Lung (tissue), 16 donors: ENCODE data around the gene POGZ. TPM values are rescaled to one million over a fixed set of nuclear protein-coding genes. Genes with fewer than 3 reads are reported as not detected.

Experiments used
- ATAC-seq: fragments of 200-7000 bp; cut with Tn5 transposase; one replicate; pipeline ENCODE4 v1.9.1; 2020; ENCODE audit warnings: moderate number of reproducible peaks; ENCODE audit not compliant: insufficient read depth, low FRiP score
- DNase-seq, 3 donors: peaks; one replicate each; pipeline ENCODE4 v3.0.0-alpha.2; 2013 to 2017
- H3K27ac ChIP-seq, 2 donors: one replicate each; pipeline ENCODE4 v1.5.1; 2013; ENCODE audit warnings: mild to moderate bottlenecking in 2 of 2, moderate library complexity in 2 of 2, control low read depth in 1 of 2, inconsistent platforms in 1 of 2, low read depth in 1 of 2, low read length in 1 of 2
- H3K27me3 ChIP-seq, 3 donors: one replicate each; pipeline ENCODE4 v1.5.1; 2013; ENCODE audit warnings: low read length in 2 of 3; ENCODE audit not compliant: control insufficient read depth in 3 of 3, insufficient read depth in 3 of 3
- H3K36me3 ChIP-seq, 4 donors: one replicate each; pipeline ENCODE4 v1.5.1; 2013; ENCODE audit warnings: low read length in 4 of 4, mild to moderate bottlenecking in 1 of 4, moderate library complexity in 1 of 4; ENCODE audit not compliant: control insufficient read depth in 4 of 4, insufficient read depth in 4 of 4
- H3K4me1 ChIP-seq, 5 donors: one replicate each; pipeline ENCODE4 v1.5.1; 2013; ENCODE audit warnings: low read length in 5 of 5, mild to moderate bottlenecking in 2 of 5, moderate library complexity in 1 of 5; ENCODE audit not compliant: control insufficient read depth in 5 of 5, insufficient read depth in 5 of 5
- H3K4me3 ChIP-seq: one replicate; pipeline ENCODE4 v1.5.1; 2013; ENCODE audit warnings: mild to moderate bottlenecking, control low read depth, moderate library complexity
- H3K9ac ChIP-seq, 2 donors: one replicate each; pipeline ENCODE4 v1.5.1; 2013; ENCODE audit warnings: low read length in 2 of 2, control low read depth in 1 of 2; ENCODE audit not compliant: insufficient read depth in 1 of 2
- H3K9me3 ChIP-seq, 4 donors: one replicate each; pipeline ENCODE4 v1.5.1; 2013; ENCODE audit warnings: low read length in 3 of 4, mild to moderate bottlenecking in 1 of 4, moderate library complexity in 1 of 4; ENCODE audit not compliant: control insufficient read depth in 4 of 4, insufficient read depth in 3 of 4
- whole genome bisulfite sequencing, 2 donors: extraction: QIAGEN DNeasy Blood & Tissue Kit; methylation state at CpG; one replicate each; pipeline ENCODE4 v1.1.7; 2013; 5-methylcytosine and 5-hydroxymethylcytosine counted together
- long read RNA-seq, 5 donors: transcript quantifications; one replicate each; lab custom pipeline, GENCODE V29; 2026
- polyA plus RNA-seq, 2 donors: library from polyadenylated mRNA; stranded (reverse); fragments of 200-250 nt; gene quantifications; one replicate each; pipeline ENCODE4 v1.2.1, GENCODE V29; 2013
- total RNA-seq, 2 donors: library from RNA; depleted of rRNA in 1 of 2; stranded (reverse); fragments of >200 nt in 1 of 2; gene quantifications; one replicate each; pipeline ENCODE4 v1.2.1, GENCODE V29; 2014 to 2021
- TF ChIP-seq, protein P1 (sequence below): IDR thresholded peaks from 2 replicates; pipeline ENCODE4 v1.5.1; 2012; ENCODE audit warnings: mild to moderate bottlenecking; ENCODE audit errors: control extremely low read depth, extremely low read depth
- donor health status: control.
- donor health status: control.
- donor health status: Bipolar disorder and iron deficiency.
- donor health status: healthy.
- donor health status: DM: yes; HTN: yes; CAD: no.

Gene POGZ, protein sequence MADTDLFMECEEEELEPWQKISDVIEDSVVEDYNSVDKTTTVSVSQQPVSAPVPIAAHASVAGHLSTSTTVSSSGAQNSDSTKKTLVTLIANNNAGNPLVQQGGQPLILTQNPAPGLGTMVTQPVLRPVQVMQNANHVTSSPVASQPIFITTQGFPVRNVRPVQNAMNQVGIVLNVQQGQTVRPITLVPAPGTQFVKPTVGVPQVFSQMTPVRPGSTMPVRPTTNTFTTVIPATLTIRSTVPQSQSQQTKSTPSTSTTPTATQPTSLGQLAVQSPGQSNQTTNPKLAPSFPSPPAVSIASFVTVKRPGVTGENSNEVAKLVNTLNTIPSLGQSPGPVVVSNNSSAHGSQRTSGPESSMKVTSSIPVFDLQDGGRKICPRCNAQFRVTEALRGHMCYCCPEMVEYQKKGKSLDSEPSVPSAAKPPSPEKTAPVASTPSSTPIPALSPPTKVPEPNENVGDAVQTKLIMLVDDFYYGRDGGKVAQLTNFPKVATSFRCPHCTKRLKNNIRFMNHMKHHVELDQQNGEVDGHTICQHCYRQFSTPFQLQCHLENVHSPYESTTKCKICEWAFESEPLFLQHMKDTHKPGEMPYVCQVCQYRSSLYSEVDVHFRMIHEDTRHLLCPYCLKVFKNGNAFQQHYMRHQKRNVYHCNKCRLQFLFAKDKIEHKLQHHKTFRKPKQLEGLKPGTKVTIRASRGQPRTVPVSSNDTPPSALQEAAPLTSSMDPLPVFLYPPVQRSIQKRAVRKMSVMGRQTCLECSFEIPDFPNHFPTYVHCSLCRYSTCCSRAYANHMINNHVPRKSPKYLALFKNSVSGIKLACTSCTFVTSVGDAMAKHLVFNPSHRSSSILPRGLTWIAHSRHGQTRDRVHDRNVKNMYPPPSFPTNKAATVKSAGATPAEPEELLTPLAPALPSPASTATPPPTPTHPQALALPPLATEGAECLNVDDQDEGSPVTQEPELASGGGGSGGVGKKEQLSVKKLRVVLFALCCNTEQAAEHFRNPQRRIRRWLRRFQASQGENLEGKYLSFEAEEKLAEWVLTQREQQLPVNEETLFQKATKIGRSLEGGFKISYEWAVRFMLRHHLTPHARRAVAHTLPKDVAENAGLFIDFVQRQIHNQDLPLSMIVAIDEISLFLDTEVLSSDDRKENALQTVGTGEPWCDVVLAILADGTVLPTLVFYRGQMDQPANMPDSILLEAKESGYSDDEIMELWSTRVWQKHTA (N-terminal part only)
- 100 to 1,000 TPM in 1 of 2 donors, 10 to 100 TPM in 1; 59.7 to 131 TPM for total RNA-seq
- polyA plus RNA-seq: 10 to 100 TPM; 12.6 to 23.4 TPM
- long read RNA-seq, donor 1, partial matches to known transcripts: 61 of 66 reads
- long read RNA-seq, donor 1, other reads (novel, unspliced or antisense): 0 of 66 reads
- long read RNA-seq, donor 2, partial matches to known transcripts: 13 of 17 reads
- long read RNA-seq, donor 2, other reads (novel, unspliced or antisense): 0 of 17 reads
- long read RNA-seq, donor 3, partial matches to known transcripts: 26 of 30 reads
- long read RNA-seq, donor 3, other reads (novel, unspliced or antisense): 0 of 30 reads
- long read RNA-seq, donor 4, partial matches to known transcripts: 14 of 18 reads
- long read RNA-seq, donor 4, other reads (novel, unspliced or antisense): 0 of 18 reads
- long read RNA-seq, donor 5, partial matches to known transcripts: 78 of 89 reads
- long read RNA-seq, donor 5, other reads (novel, unspliced or antisense): 5 of 89 reads

DNA sequence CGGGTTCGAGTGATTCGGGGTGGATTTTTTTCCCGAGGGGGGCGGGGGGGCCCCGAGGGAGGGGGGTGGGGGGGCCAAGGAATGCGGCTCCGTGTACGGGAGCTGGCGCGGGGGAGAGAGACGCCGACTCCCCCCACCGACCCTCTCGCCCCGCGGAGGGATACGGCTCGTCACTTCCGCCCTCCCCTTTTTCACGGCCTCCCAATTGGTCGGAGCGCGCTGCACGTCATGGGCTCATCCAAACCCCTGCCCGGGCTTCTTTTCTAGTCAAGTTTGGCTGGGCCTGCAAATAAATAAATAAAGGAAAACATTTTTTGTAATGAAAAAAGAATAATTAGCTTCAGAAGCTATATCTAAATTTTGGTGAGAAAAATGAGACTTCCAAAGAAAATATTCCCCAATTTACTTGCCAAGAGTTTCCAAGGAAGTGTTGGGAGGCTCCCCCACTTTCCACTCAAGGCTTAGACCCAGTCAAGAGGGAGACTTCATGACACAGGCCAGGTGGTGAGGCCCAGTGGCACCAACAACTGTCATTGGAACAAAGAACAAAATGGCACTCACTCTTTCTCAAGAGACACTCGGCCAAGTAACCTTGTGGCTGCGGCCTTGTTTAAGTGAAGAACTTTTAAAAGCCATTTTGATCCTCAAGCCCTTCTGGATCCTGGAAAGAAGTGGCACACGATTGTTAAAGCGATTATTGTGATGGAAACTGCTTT, at the start of gene POGZ:
Gene POGZ, minus strand, starts transcription at position 164 of the 716 bp plus-strand sequence. CDS start 17,290 bp downstream, outside the sequence.
- TF ChIP-seq, protein P1, sequence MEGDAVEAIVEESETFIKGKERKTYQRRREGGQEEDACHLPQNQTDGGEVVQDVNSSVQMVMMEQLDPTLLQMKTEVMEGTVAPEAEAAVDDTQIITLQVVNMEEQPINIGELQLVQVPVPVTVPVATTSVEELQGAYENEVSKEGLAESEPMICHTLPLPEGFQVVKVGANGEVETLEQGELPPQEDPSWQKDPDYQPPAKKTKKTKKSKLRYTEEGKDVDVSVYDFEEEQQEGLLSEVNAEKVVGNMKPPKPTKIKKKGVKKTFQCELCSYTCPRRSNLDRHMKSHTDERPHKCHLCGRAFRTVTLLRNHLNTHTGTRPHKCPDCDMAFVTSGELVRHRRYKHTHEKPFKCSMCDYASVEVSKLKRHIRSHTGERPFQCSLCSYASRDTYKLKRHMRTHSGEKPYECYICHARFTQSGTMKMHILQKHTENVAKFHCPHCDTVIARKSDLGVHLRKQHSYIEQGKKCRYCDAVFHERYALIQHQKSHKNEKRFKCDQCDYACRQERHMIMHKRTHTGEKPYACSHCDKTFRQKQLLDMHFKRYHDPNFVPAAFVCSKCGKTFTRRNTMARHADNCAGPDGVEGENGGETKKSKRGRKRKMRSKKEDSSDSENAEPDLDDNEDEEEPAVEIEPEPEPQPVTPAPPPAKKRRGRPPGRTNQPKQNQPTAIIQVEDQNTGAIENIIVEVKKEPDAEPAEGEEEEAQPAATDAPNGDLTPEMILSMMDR: no peak
- no peaks in the 10 kb centered on the region for H3K36me3 ChIP-seq
- ATAC-seq: peak; percentile 92

DNA sequence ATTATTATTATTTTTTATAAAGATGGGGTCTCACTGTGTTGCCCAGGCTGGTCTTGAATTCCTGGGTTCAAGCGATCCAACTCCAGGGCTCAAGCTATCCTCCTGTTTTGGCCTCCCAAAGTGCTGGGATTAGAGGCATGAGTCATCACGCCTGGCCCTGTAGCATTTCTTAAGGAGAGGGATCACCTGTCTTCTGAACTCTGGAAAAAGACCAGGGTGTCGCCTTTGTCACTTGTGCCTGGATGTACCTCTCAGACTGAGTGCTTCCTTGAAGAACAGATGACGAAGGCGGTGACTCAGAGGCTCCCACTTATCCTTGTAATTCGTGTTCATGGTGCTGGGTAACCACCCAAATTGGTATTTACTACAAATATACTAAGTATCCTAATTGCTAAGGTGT, 49.5 kb upstream of the POGZ start:
- peaks cover 0 to 48% (median 41%) of the 10 kb centered on the region in 3 donors for H3K27me3 ChIP-seq
- H3K36me3 ChIP-seq: no peaks in the 10 kb centered on the region
- no peak overlapping the region for H3K9ac ChIP-seq
- H3K4me1 ChIP-seq: peaks cover 0 to 11% (median 3%) of the 10 kb centered on the region in 5 donors
- TF ChIP-seq, protein P1: no peak
- no peaks in the 10 kb centered on the region for H3K9me3 ChIP-seq
- DNase-seq (no peak), ATAC-seq (no peak)
- 65 to 92% methylated on average over 6 of the region's 6 CpGs for WGBS, 2 donors
- H3K4me3 ChIP-seq: no peak overlapping the region
- no peak overlapping the region for H3K27ac ChIP-seq

More for the DNA sequence above, at the start of gene POGZ:
- no peaks in the 10 kb centered on the region for H3K9me3 ChIP-seq
- H3K9ac ChIP-seq: peak within 1 kb of the TSS; percentile 37 to 82
- H3K27me3 ChIP-seq: peaks cover 0 to 4% (median 0%) of the 10 kb centered on the region in 3 donors
- DNase-seq: peak; percentile 98 to 99 (median 98)
- peaks cover 3 to 13% (median 6%) of the 10 kb centered on the region in 5 donors for H3K4me1 ChIP-seq
- peak within 1 kb of the TSS; percentile 88 to 97 for H3K27ac ChIP-seq
- WGBS, 2 donors: 12 to 20% methylated on average over 20 to 30 of the region's 30 CpGs
- H3K4me3 ChIP-seq: peak within 1 kb of the TSS; percentile 67
